ENCODE measurements around the gene CACNA1S.

The CACNA1S gene

GRCh38 chr1:201089596-201089995 is 22.6 kb downstream of the CACNA1S start:
- TF ChIP-seq CTCF (IDR thresholded peaks at IDR 0.05; ENCODE audit: insufficient read depth, low read length, poor library complexity, severe bottlenecking): no peak
- no peaks in the 10 kb centered on the region for H3K27me3 ChIP-seq (replicated peaks; ENCODE audit: control insufficient read depth, insufficient read depth, low read length)
- no peak for DNase-seq (ENCODE audit: extremely low read depth, insufficient read length)
- H3K36me3 ChIP-seq (ENCODE audit: control insufficient read depth, insufficient read depth, low read length): no peaks in the 10 kb centered on the region
- no peak overlapping the region for H3K4me3 ChIP-seq (replicated peaks; ENCODE audit: low read depth, low read length)

GRCh38 chr1:201088901-201089525 is 23.2 kb downstream of the CACNA1S start:
- no peak overlapping the region for H3K4me3 ChIP-seq (replicated peaks; ENCODE audit: low read depth, low read length)
- H3K27me3 ChIP-seq (replicated peaks; ENCODE audit: control insufficient read depth, insufficient read depth, low read length): no peaks in the 10 kb centered on the region; the same call in 1 of the 2 replicates
- DNase-seq (ENCODE audit: extremely low read depth, insufficient read length): no peak
- TF ChIP-seq CTCF (IDR thresholded peaks at IDR 0.05; ENCODE audit: insufficient read depth, low read length, poor library complexity, severe bottlenecking): no peak
- no peaks in the 10 kb centered on the region for H3K36me3 ChIP-seq (ENCODE audit: control insufficient read depth, insufficient read depth, low read length)

- Histone ChIP-seq H3K27me3 (replicated peaks; ENCODE audit: control insufficient read depth, insufficient read depth, low read length) (no peaks in the 10 kb centered on the region; the same call in 1 of the 2 replicates), H3K36me3 (ENCODE audit: control insufficient read depth, insufficient read depth, low read length) (no peaks in the 10 kb centered on the region), H3K4me3 (replicated peaks; ENCODE audit: low read depth, low read length) (no peak overlapping the region)
- no peak for TF ChIP-seq CTCF (IDR thresholded peaks at IDR 0.05; ENCODE audit: insufficient read depth, low read length, poor library complexity, severe bottlenecking)
- DNase-seq (ENCODE audit: extremely low read depth, insufficient read length): no peak
These were observed 23.8 kb downstream of the CACNA1S start for GRCh38 chr1:201088395-201088794.

- peak; percentile 70 for TF ChIP-seq CTCF (IDR thresholded peaks at IDR 0.05; ENCODE audit: insufficient read depth, low read length, poor library complexity, severe bottlenecking)
- Histone ChIP-seq H3K27me3 (replicated peaks; ENCODE audit: control insufficient read depth, insufficient read depth, low read length) (no peaks in the 10 kb centered on the region; the same call in 1 of the 2 replicates), H3K4me3 (replicated peaks; ENCODE audit: low read depth, low read length) (no peak overlapping the region), H3K36me3 (ENCODE audit: control insufficient read depth, insufficient read depth, low read length) (no peaks in the 10 kb centered on the region)
- DNase-seq (ENCODE audit: extremely low read depth, insufficient read length): no peak
These were observed 26.1 kb downstream of the CACNA1S start for GRCh38 chr1:201085902-201086735.

- no peaks in the 10 kb centered on the region; the same call in 1 of the 2 replicates for H3K27me3 ChIP-seq (replicated peaks; ENCODE audit: control insufficient read depth, insufficient read depth, low read length)
- TF ChIP-seq CTCF (IDR thresholded peaks at IDR 0.05; ENCODE audit: insufficient read depth, low read length, poor library complexity, severe bottlenecking): no peak
- H3K36me3 ChIP-seq (ENCODE audit: control insufficient read depth, insufficient read depth, low read length): no peaks in the 10 kb centered on the region
- H3K4me3 ChIP-seq (replicated peaks; ENCODE audit: low read depth, low read length): no peak overlapping the region
- no peak for DNase-seq (ENCODE audit: extremely low read depth, insufficient read length)
These were observed 27.9 kb downstream of the CACNA1S start for GRCh38 chr1:201084295-201084694.

Data from GM06990 (cell line).